Mucosa of stomach (tissue), 1 donor: ENCODE data around the gene DNAH6.

ENCODE experiments used
- H3K27me3 ChIP-seq: one replicate; pipeline ENCODE4 v1.7.0; 2013; ENCODE audit warnings: mild to moderate bottlenecking, low read length; ENCODE audit not compliant: control insufficient read depth, insufficient read depth
- H3K36me3 ChIP-seq: one replicate; pipeline ENCODE4 v1.7.0; 2013; ENCODE audit warnings: low read length; ENCODE audit not compliant: control insufficient read depth, insufficient read depth
- H3K4me1 ChIP-seq: one replicate; pipeline ENCODE4 v1.7.0; 2013; ENCODE audit warnings: mild to moderate bottlenecking, low read length; ENCODE audit not compliant: control insufficient read depth, insufficient read depth
- H3K4me3 ChIP-seq: one replicate; pipeline ENCODE4 v1.7.0; 2013; ENCODE audit warnings: low read length
- H3K9ac ChIP-seq: one replicate; pipeline ENCODE4 v1.7.0; 2013; ENCODE audit warnings: mild to moderate bottlenecking, low read length, moderate library complexity
- H3K9me3 ChIP-seq: one replicate; pipeline ENCODE4 v1.7.0; 2013; ENCODE audit warnings: mild to moderate bottlenecking, low read length, moderate library complexity; ENCODE audit not compliant: control insufficient read depth
- donor health status: Pancreatic carcinoma.

The DNAH6 gene

DNA sequence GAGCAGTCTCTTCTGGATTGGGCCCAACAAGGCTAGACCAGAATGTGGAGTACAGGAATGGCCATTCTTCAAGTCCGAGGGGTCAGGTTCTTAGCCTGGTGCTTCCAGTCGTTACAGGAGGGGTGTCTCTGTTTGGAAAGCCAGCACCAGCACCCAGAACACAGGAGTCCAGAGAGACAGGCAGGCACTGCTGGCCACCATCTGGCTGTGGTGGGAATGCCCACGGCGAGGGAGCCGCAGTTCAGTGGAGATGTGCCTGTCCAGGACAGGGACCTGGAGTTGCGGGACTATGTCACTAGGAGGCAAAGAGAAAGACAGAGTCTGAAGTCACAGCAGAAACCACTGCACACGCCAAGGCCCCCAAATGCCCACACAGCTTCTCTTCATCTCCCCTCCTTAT is 305.5 kb downstream of the DNAH6 start:
- Histone ChIP-seq H3K9ac (no peak overlapping the region), H3K4me3 (no peak overlapping the region), H3K27me3 (no peaks in the 10 kb centered on the region), H3K9me3 (no peaks in the 10 kb centered on the region), H3K36me3 (no peaks in the 10 kb centered on the region), H3K4me1 (no peaks in the 10 kb centered on the region)

GRCh38 chr2:84823229-84823628 is 306.9 kb downstream of the DNAH6 start:
- Histone ChIP-seq H3K4me3 (no peak overlapping the region), H3K4me1 (no peaks in the 10 kb centered on the region), H3K9me3 (no peaks in the 10 kb centered on the region), H3K36me3 (no peaks in the 10 kb centered on the region), H3K27me3 (no peaks in the 10 kb centered on the region), H3K9ac (no peak overlapping the region)

- no peak overlapping the region for H3K9ac ChIP-seq
- H3K4me3 ChIP-seq = no peak overlapping the region
- no peaks in the 10 kb centered on the region for H3K4me1 ChIP-seq
These were observed 307.5 kb downstream of the DNAH6 start for GRCh38 chr2:84823788-84824187.

GRCh38 chr2:84827978-84828575 is 311.8 kb downstream of the DNAH6 start:
- H3K4me1 ChIP-seq = no peaks in the 10 kb centered on the region
- no peaks in the 10 kb centered on the region for H3K9me3 ChIP-seq
- no peaks in the 10 kb centered on the region for H3K27me3 ChIP-seq
- H3K4me3 ChIP-seq = no peak overlapping the region
- H3K36me3 ChIP-seq = no peaks in the 10 kb centered on the region
- H3K9ac ChIP-seq = no peak overlapping the region

More at GRCh38 chr2:84823788-84824187, 307.5 kb downstream of the DNAH6 start:
- Histone ChIP-seq H3K36me3 (no peaks in the 10 kb centered on the region), H3K9me3 (no peaks in the 10 kb centered on the region), H3K27me3 (no peaks in the 10 kb centered on the region)

GRCh38 chr2:84829693-84830092 is 313.4 kb downstream of the DNAH6 start:
- Histone ChIP-seq H3K9me3 (no peaks in the 10 kb centered on the region), H3K4me1 (no peaks in the 10 kb centered on the region), H3K4me3 (no peak overlapping the region), H3K27me3 (no peaks in the 10 kb centered on the region), H3K36me3 (no peaks in the 10 kb centered on the region), H3K9ac (no peak overlapping the region)

DNA sequence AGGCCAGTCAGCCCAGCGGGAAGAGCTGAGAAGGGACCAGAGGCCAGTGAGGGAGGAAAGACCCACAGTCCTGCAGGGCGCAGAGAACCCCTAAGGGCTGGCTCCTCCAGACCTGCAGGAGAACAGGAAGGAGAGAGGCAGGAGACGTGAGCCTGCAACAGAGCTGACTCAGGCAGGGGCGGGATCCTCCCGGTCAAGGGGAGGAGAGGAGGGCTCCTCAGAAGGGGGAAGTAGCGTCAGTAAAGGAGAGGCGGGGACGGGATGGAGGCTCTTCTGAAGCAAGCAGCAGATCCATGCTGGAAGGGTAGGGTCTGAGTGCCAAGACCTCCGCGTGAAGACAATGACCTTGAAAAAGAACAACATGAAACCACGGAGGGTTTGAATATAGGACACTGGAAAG is 313.8 kb downstream of the DNAH6 start:
- no peaks in the 10 kb centered on the region for H3K9me3 ChIP-seq
- no peak overlapping the region for H3K4me3 ChIP-seq
- no peak overlapping the region for H3K9ac ChIP-seq
- H3K27me3 ChIP-seq = no peaks in the 10 kb centered on the region
- H3K4me1 ChIP-seq = no peaks in the 10 kb centered on the region
- H3K36me3 ChIP-seq = no peaks in the 10 kb centered on the region

DNA sequence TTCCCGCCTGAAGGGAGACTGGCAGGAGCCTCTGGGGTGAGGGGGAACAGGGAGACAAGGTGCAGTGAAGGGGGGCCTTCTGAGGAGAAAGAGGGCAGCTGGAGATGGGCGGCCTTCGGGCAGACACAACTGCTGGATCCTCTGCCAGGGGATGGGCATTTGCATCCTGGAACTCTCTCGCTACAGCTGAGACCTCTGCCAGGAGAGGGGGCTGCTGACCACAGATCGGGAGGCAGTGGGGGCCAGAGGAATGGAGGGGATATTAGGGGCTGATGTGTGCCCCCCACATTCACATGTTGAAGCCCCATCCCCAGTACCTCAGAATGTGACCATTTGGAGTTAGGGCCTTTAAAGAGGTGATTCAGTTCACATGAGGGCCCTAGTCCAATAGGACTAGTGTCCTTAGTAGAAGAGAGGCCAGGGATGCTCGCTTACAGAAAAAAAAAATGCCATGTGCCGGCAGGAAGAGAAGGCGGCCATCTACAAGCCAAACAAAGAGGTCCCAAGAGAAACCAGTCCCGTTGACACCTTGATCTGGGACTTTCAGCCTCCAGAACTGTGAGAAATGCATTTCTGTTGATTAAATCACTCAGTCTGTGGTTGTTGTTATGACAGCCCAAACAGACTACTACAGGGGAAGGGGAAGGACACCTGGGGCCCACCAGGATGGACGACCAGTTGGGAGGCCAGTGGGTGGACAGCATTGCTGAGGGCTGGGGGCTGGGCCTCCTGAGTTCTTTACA is 314.6 kb downstream of the DNAH6 start:
- Histone ChIP-seq H3K4me3 (no peak overlapping the region), H3K4me1 (no peaks in the 10 kb centered on the region), H3K9ac (no peak overlapping the region), H3K36me3 (no peaks in the 10 kb centered on the region), H3K9me3 (no peaks in the 10 kb centered on the region), H3K27me3 (no peaks in the 10 kb centered on the region)

- Histone ChIP-seq H3K4me3 (no peak overlapping the region), H3K4me1 (no peaks in the 10 kb centered on the region), H3K27me3 (no peaks in the 10 kb centered on the region)
These were observed 316.6 kb downstream of the DNAH6 start for GRCh38 chr2:84832772-84833461.

DNA sequence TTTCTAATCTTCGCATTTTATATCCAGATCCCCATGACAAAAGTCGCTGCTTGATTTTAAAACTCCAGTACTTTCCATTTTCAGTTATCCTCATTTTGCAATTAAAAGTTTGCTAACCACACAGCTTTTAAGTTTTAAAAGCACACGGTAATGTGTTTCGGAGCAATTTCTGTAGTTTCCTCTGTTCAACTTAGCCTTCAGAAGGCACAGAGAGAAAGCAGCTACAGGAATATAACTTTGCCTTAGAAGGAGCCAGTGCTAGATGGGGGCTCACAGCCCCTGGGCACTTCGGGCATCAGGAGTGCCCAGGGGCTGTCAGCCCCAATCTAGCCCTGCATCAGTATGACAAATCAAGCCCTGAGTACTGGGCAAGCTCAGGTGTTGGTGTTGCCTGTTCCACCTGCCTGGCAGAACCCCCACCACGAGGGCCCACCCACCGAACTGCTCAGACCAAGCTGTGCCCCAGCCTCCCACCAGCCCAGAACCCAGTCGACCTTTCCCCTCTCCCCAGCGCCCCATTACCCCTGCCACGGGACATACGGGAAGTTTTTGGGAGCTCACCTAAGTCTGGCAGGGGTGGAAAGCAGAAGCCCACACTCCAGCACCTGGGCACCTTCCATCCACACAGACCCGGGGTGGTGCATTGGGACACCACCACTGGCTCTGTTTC is 317.3 kb downstream of the DNAH6 start:
- no peak overlapping the region for H3K4me3 ChIP-seq
- H3K9ac ChIP-seq = no peak overlapping the region
- no peaks in the 10 kb centered on the region for H3K27me3 ChIP-seq
- H3K36me3 ChIP-seq = no peaks in the 10 kb centered on the region
- no peaks in the 10 kb centered on the region for H3K9me3 ChIP-seq
- no peaks in the 10 kb centered on the region for H3K4me1 ChIP-seq

More at GRCh38 chr2:84832772-84833461, 316.6 kb downstream of the DNAH6 start:
- H3K36me3 ChIP-seq = no peaks in the 10 kb centered on the region
- no peak overlapping the region for H3K9ac ChIP-seq
- H3K9me3 ChIP-seq = no peaks in the 10 kb centered on the region

DNA sequence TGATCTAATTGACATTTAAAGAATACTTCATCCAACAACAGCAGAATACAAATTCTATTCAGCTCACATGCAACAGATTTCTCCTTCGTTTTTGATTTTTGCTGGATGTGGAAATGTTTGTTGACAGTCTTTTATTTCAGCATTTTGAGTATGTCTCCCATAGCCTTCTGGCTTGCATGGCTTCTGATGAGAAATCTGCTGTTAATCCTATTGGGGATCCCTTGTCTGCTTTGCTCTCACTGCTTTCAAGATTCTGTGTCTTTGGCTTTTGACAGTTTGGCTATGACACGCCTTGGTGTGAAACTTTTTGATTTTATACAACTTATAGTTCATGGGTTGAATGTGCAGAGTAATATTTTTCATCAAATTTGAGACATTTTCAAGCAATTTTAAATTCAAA is 319.9 kb downstream of the DNAH6 start:
- Histone ChIP-seq H3K9me3 (no peaks in the 10 kb centered on the region), H3K4me1 (no peaks in the 10 kb centered on the region), H3K27me3 (no peaks in the 10 kb centered on the region), H3K36me3 (no peaks in the 10 kb centered on the region), H3K9ac (no peak overlapping the region), H3K4me3 (no peak overlapping the region)

DNA sequence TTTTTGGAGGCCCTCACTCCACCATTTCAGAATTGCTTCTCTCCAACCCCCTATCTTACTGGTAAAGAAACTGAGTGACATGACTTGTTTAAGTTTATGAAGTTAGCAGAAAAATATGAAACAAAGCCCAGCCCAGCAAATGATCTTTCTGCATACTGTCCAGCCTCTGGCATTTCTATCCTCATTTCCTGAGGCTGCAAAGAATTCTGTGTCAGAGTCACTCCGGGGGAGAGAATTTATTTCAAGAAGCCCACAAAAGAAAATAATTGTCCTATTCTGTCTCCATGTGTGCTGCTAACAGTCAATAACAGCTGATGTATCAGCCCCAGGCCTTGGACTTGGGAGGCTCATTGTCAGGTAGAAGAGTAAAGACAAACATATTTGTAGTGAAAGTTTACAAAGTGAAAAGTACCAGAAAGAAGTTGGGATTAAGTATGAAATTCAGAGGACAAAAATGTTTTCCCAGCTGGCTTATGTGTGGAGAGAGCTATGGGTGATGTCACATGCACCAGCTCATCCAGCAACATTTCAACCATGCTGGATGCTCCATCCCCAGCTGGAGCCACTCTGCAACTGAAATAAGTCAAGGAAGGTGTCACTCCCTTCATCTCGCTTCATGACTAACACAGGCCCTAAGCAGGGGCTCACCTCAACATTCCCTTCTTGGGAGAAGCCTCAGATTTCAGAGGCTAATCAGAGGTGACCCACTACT is 322.3 kb downstream of the DNAH6 start:
- no peak overlapping the region for H3K4me3 ChIP-seq
- H3K4me1 ChIP-seq = no peaks in the 10 kb centered on the region
- H3K36me3 ChIP-seq = no peaks in the 10 kb centered on the region

More for the DNA sequence above, 322.3 kb downstream of the DNAH6 start:
- no peak overlapping the region for H3K9ac ChIP-seq
- H3K27me3 ChIP-seq = no peaks in the 10 kb centered on the region
- no peaks in the 10 kb centered on the region for H3K9me3 ChIP-seq
